K562 (cell line): ENCODE results near the gene P2RY8. TPM values are rescaled to one million over a fixed set of nuclear protein-coding genes. Genes with fewer than 3 reads are reported as not detected.

Experiments
- ATAC-seq: fragments of 200-7000 bp; cut with Tn5 transposase; 3 replicates; pipeline ENCODE4 v1.9.1; 2020; ENCODE audit warnings: moderate library complexity
- BruUV-seq: library from RNA; stranded (reverse); fragments of 400-500 nt; replicated peaks from 2 replicates; lab custom pipeline; 2021; lab: Mats Ljungman, UMichigan
- CTCF ChIA-PET: fragments of 300-600 bp; formaldehyde crosslinking; extraction: SDS; loops from one replicate; lab custom pipeline; 2021; ENCODE audit warnings: low intra/inter-chr PET ratio; lab: Yijun Ruan, JAX
- POLR2A ChIA-PET: fragments of 300-600, 350-650 bp; sonication (Branson Sonifier 250); formaldehyde crosslinking; extraction: SDS; loops from one replicate; lab custom pipeline; 2021; ENCODE audit warnings: antibody characterized with exemption, inconsistent platforms; lab: Yijun Ruan, JAX
- DNase-seq, 4 experiments: peaks; one replicate each; pipeline versions ENCODE4 v3.0.0 to v3.0.0-alpha.2; 2011 to 2018; ENCODE audit warnings: low spot score in 3 of 4, mixed read lengths in 3 of 4; ENCODE audit errors: extremely low read depth in 1 of 4
- FAIRE-seq: peaks from 2 replicates; lab custom pipeline; 2011; peaks lifted over from hg19 to GRCh38; lab: Jason Lieb, UNC
- H2AFZ ChIP-seq: 2 replicates; pipeline ENCODE4 v1.6.0; 2011; ENCODE audit warnings: low read depth, low read length, control low read depth, inconsistent platforms
- H3K27ac ChIP-seq: fragments of 200-600 bp; 3 replicates; pipeline ENCODE4 v1.8.0; 2011; ENCODE audit warnings: low read depth, mild to moderate bottlenecking, control low read depth, inconsistent platforms, low read length, moderate library complexity, mixed read lengths; ENCODE audit errors: extremely low read depth
- H3K27me3 ChIP-seq, 2 experiments: fragments of 300-600 bp in 1 of 2; 2 replicates in 1 of 2; 3 replicates in 1 of 2; pipeline versions ENCODE4 v1.6.0 to v1.8.0; 2011; ENCODE audit warnings: inconsistent platforms in 2 of 2, low read length in 2 of 2, mild to moderate bottlenecking in 1 of 2, mixed read lengths in 1 of 2, moderate library complexity in 1 of 2; ENCODE audit not compliant: control insufficient read depth in 2 of 2, insufficient read depth in 2 of 2
- H3K36me3 ChIP-seq: fragments of 300-600 bp; 3 replicates; pipeline ENCODE4 v1.8.0; 2011; ENCODE audit warnings: mild to moderate bottlenecking, low read length, inconsistent platforms; ENCODE audit not compliant: control insufficient read depth, insufficient read depth
- H3K4me1 ChIP-seq, 2 experiments: fragments of 200-600 bp in 1 of 2; replicated peaks in 1 of 2; 2 replicates in 1 of 2; 3 replicates in 1 of 2; pipeline versions ENCODE4 v1.5.1 to v1.8.0; 2011; ENCODE audit warnings: inconsistent platforms in 2 of 2, low read length in 2 of 2, mild to moderate bottlenecking in 1 of 2, mixed read lengths in 1 of 2, moderate library complexity in 1 of 2; ENCODE audit not compliant: control insufficient read depth in 2 of 2, insufficient read depth in 2 of 2
- H3K4me2 ChIP-seq: 2 replicates; pipeline ENCODE4 v1.6.1; 2011; ENCODE audit warnings: low read length, control low read depth, inconsistent platforms, mixed read lengths; ENCODE audit not compliant: insufficient read depth
- H3K4me3 ChIP-seq: fragments of 200-600 bp; sonication (generic), shearing (Covaris generic); 2 replicates; pipeline ENCODE4 v1.5.1; 2016; ENCODE audit warnings: control low read depth, inconsistent platforms
- H3K79me2 ChIP-seq: fragments of 200-600 bp; 3 replicates; pipeline ENCODE4 v1.8.0; 2011; ENCODE audit warnings: low read length, inconsistent platforms; ENCODE audit not compliant: control insufficient read depth, insufficient read depth
- H3K9ac ChIP-seq, 2 experiments: 2 replicates each; pipeline versions ENCODE4 v1.6.0 to v1.6.1; 2011; ENCODE audit warnings: low read depth in 2 of 2, low read length in 2 of 2, control low read depth in 1 of 2, inconsistent platforms in 1 of 2, mild to moderate bottlenecking in 1 of 2, mixed read lengths in 1 of 2; ENCODE audit not compliant: insufficient read depth in 1 of 2
- H3K9me1 ChIP-seq: one replicate; pipeline ENCODE4 v1.6.0; 2011; ENCODE audit warnings: inconsistent platforms, mild to moderate bottlenecking, low read length, moderate library complexity; ENCODE audit not compliant: control insufficient read depth, insufficient read depth
- H3K9me3 ChIP-seq: replicated peaks from 2 replicates; pipeline ENCODE4 v1.5.1; 2011; ENCODE audit warnings: low read depth, low read length, inconsistent platforms; ENCODE audit not compliant: control insufficient read depth, insufficient read depth
- H4K20me1 ChIP-seq: replicated peaks from 2 replicates; pipeline ENCODE4 v1.6.1; 2011; ENCODE audit warnings: low read length, inconsistent platforms, mixed read lengths; ENCODE audit not compliant: control insufficient read depth, insufficient read depth
- ATF7 ChIP-seq: fragments of 450-650 bp; IDR thresholded peaks from 2 replicates; pipeline ENCODE4 v1.7.1; 2014; ENCODE audit warnings: mild to moderate bottlenecking, moderate library complexity
- MAZ ChIP-seq, 2 experiments: fragments of 450-650 bp in 1 of 2; sonication (generic) in 1 of 2; formaldehyde crosslinking; IDR thresholded peaks in 1 of 2; conservative IDR thresholded peaks in 1 of 2; 2 replicates each; pipeline versions ENCODE4 v1.4.0 to v1.5.0; 2020; ENCODE audit warnings: mild to moderate bottlenecking in 1 of 2, missing genetic modification reagents in 1 of 2
- WGBS: fragments of 100-300 bp; shearing (Covaris generic); methylation state at CpG from one replicate; pipeline ENCODE4 v1.1.6; 2016; ENCODE audit warnings: low coverage, mixed read lengths; ENCODE audit not compliant: insufficient coverage; ENCODE audit errors: missing lambda C conversion rate; 5-methylcytosine and 5-hydroxymethylcytosine counted together
- in situ Hi-C: fragments of 300-500 bp; cut with MboI; formaldehyde crosslinking; loops from 4 replicates; pipeline ENCODE4 v1.15.0; 2018; ENCODE audit warnings: inconsistent platforms, mixed read lengths
- intact Hi-C: fragments of 100-400 bp; cut with micrococcal nuclease; formaldehyde crosslinking; loops from 2 replicates; pipeline ENCODE4 v1.14.2; 2022
- polyA plus RNA-seq, 8 experiments: library from polyadenylated mRNA; depleted of rRNA in 4 of 8; stranded (reverse) in 5 of 8; unstranded in 3 of 8; fragments of >200 nt; fragmentation: Nextera tagmentation in 2 of 8; fragmentation: Illumina TruSeq in 1 of 8; extraction: Ambion mirVana in 2 of 8; extraction: Trizol in 1 of 8; gene quantifications; 2 replicates each; pipeline versions ENCODE4 v1.2.1 to v1.2.3, GENCODE V29; 2011 to 2014; ENCODE audit warnings: inconsistent platforms in 1 of 8, missing spikeins in 1 of 8
- total RNA-seq, 7 experiments: library from RNA; depleted of rRNA in 6 of 7; stranded (reverse); fragments of >200 nt in 6 of 7; fragmentation: Illumina TruSeq in 2 of 7; extraction: Trizol in 2 of 7; gene quantifications; 2 replicates each; pipeline versions ENCODE4 v1.2.1 to v1.2.3, GENCODE V29; 2011 to 2021; ENCODE audit warnings: low replicate concordance in 1 of 7
- TF ChIP-seq, protein P1 (sequence below): sonication (generic); formaldehyde crosslinking; IDR thresholded peaks from 2 replicates; pipeline ENCODE4 v1.5.0; 2020; ENCODE audit warnings: missing genetic modification reagents
- TF ChIP-seq, protein P2 (sequence below): fragments of 250-450 bp; sonication (Bioruptor Pico); IDR thresholded peaks from 2 replicates; pipeline ENCODE4 v1.4.0; 2020; ENCODE audit warnings: borderline replicate concordance
- TF ChIP-seq, protein P3 (sequence below), 2 experiments: fragments of 200-800 bp in 1 of 2; sonication (Bioruptor generic) in 1 of 2; sonication (generic) in 1 of 2; formaldehyde crosslinking in 1 of 2; IDR thresholded peaks in 1 of 2; conservative IDR thresholded peaks in 1 of 2; 2 replicates each; pipeline versions ENCODE4 v1.5.0 to v1.6.1; 2016 to 2020; ENCODE audit warnings: missing compliant biosample characterization in 1 of 2, missing genetic modification characterization in 1 of 2, missing genetic modification reagents in 1 of 2

Gene P2RY8
- total and polyA plus RNA-seq, 9 of the 15 experiments (the other 6 are each of a cell fraction or from before 2014, with no cell fraction given) = 0.04 to 0.69 (median 0.08) TPM; not detected in 3

DNA sequence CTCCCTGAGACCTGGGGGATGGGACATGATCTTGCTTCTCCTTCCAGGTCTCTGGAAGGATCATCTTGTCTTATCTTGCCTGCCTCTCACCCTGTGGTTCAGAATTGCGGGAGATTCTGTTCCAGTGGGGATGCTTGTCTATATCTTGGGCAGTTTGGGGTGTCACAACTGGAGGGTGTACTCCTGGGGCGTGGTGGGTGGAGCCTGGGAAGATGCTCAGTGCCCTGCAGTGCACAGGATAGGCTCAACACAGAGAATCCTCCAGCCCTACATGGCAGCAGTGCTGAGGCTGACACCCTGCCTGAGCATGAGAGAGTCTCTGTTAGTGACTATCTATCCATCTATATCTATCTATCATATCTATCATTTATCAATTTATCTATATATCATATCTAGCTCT, 7.7 kb downstream of the P2RY8 start (continued):
- TF ChIP-seq, protein P1, sequence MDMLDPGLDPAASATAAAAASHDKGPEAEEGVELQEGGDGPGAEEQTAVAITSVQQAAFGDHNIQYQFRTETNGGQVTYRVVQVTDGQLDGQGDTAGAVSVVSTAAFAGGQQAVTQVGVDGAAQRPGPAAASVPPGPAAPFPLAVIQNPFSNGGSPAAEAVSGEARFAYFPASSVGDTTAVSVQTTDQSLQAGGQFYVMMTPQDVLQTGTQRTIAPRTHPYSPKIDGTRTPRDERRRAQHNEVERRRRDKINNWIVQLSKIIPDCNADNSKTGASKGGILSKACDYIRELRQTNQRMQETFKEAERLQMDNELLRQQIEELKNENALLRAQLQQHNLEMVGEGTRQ (CRISPR knock-in tag) = no peak
- TF ChIP-seq, protein P2, sequence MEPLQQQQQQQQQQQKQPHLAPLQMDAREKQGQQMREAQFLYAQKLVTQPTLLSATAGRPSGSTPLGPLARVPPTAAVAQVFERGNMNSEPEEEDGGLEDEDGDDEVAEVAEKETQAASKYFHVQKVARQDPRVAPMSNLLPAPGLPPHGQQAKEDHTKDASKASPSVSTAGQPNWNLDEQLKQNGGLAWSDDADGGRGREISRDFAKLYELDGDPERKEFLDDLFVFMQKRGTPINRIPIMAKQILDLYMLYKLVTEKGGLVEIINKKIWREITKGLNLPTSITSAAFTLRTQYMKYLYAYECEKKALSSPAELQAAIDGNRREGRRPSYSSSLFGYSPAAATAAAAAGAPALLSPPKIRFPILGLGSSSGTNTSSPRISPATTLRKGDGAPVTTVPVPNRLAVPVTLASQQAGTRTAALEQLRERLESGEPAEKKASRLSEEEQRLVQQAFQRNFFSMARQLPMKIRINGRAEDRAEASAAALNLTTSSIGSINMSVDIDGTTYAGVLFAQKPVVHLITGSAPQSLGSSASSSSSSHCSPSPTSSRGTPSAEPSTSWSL (CRISPR knock-in tag) = no peak

DNA sequence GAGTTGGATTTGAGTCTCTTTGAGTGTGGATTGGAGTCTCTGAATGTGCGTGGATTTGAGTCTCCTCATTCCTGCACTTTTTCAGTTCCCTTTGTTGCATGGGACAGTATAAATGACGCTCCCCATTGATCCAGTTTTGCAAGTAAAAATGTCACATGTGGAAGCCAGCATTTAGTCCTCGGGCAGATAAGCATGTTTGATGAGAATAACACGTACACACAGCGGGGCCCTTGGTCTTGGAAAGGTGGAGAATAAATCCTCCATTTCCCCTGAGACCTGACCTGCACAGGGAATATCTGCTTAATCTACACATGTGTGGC, 8.1 kb downstream of the P2RY8 start:
- in situ Hi-C loops = no loop called here
- no peak overlapping the region for H2AFZ ChIP-seq

More for the DNA sequence above, 8.1 kb downstream of the P2RY8 start:
- H4K20me1 ChIP-seq = no peaks in the 10 kb centered on the region
- DNase-seq (no peak), FAIRE-seq (no peak)
- no peaks in the 10 kb centered on the region for H3K27me3 ChIP-seq
- no peaks in the 10 kb centered on the region for H3K9me1 ChIP-seq
- H3K79me2 ChIP-seq = no peaks in the 10 kb centered on the region
- no TSS peak for BruUV-seq
- WGBS = 5% methylated on average over 5 of the region's 5 CpGs
- no peaks in the 10 kb centered on the region for H3K9me3 ChIP-seq
- ChIA-PET CTCF (no interaction called here), POLR2A (no interaction called here)
- H3K4me1 ChIP-seq = no peaks in the 10 kb centered on the region
- no peak overlapping the region for H3K4me3 ChIP-seq
- TF ChIP-seq, protein P3, sequence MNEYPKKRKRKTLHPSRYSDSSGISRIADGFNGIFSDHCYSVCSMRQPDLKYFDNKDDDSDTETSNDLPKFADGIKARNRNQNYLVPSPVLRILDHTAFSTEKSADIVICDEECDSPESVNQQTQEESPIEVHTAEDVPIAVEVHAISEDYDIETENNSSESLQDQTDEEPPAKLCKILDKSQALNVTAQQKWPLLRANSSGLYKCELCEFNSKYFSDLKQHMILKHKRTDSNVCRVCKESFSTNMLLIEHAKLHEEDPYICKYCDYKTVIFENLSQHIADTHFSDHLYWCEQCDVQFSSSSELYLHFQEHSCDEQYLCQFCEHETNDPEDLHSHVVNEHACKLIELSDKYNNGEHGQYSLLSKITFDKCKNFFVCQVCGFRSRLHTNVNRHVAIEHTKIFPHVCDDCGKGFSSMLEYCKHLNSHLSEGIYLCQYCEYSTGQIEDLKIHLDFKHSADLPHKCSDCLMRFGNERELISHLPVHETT (CRISPR knock-in tag; conservative IDR thresholded peaks at IDR 0.05 in 1 of 2, IDR thresholded peaks at IDR 0.05 in 1 of 2) = no peak
- TF ChIP-seq MAZ (CRISPR knock-in tag; conservative IDR thresholded peaks at IDR 0.05 in 1 of 2, IDR thresholded peaks at IDR 0.05 in 1 of 2) (no peak), ATF7 (no peak)
- TF ChIP-seq, all 486 proteins: peak for 0
- ATAC-seq = no peak
- Histone ChIP-seq H3K36me3 (no peaks in the 10 kb centered on the region), H3K9ac (no peak overlapping the region), H3K4me2 (no peak overlapping the region), H3K27ac (no peak overlapping the region)
- intact Hi-C loops = no loop called here
